ENCODE results near the gene LETM1. TPM values are rescaled to one million over a fixed set of nuclear protein-coding genes. Genes with fewer than 3 reads are reported as not detected.

Gene LETM1
- total RNA-seq, 6 donors from 2014 or later, result 31.4 to 98.5 (median 47.8) TPM

DNA sequence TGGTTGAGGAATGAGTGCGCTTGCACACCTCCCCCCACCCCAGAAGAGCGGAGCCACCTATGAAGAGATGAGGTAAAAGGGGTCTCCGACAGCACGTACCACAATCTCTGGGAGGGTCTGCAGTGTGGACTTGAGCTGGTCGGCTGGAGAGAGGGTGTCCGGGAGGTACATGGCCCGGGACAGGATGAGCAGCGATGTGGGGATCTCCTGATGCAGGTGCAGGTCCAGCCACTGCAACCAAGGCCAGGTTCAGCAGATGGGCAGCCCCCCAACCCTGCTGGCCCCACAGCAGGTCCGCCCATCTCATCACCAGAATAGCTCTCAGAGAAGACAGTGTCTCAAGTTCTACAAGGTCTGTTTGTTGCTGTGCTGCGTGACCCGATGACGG is 32.4 kb downstream of the LETM1 start:
- Histone ChIP-seq H3K4me3 (no peak overlapping the region), H3K4me1 (peaks cover 0 to 5% (median 0%) of the 10 kb centered on the region in 4 donors), H3K9me3 (no peaks in the 10 kb centered on the region), H3K36me3 (peaks cover 33 to 82% (median 63%) of the 10 kb centered on the region in 4 donors), H3K27ac (no peak overlapping the region), H3K27me3 (no peaks in the 10 kb centered on the region)
- peak in 1 of 2 donors; percentile 14 for ATAC-seq (ENCODE audit: low FRiP score in 2 of 2)
- 95 to 98% methylated on average over 12 of the region's 12 CpGs for WGBS, 2 donors
- TF ChIP-seq CTCF (IDR thresholded peaks at IDR 0.05) (no peak), POLR2A (IDR thresholded peaks at IDR 0.05) (no peak), EP300 (IDR thresholded peaks at IDR 0.05) (no peak), POLR2AphosphoS5 (IDR thresholded peaks at IDR 0.05) (no peak)
- DNase-seq, result no peak

- WGBS, 2 donors, result 94 to 97% methylated on average over 11 to 35 of the region's 37 CpGs
- ATAC-seq (ENCODE audit: low FRiP score in 2 of 2), result no peak
Observed at GRCh38 chr4:1822568-1823544, 33.1 kb downstream of the LETM1 start.

GRCh38 chr4:1821679-1822567 is 34.0 kb downstream of the LETM1 start:
- H3K27me3 ChIP-seq, result no peaks in the 10 kb centered on the region
- peaks cover 33 to 98% (median 75%) of the 10 kb centered on the region in 4 donors for H3K36me3 ChIP-seq
- no peak overlapping the region for H3K4me3 ChIP-seq
- WGBS, 2 donors, result 94 to 97% methylated on average over 6 to 18 of the region's 18 CpGs
- ATAC-seq (ENCODE audit: low FRiP score in 2 of 2), result no peak
- TF ChIP-seq CTCF (IDR thresholded peaks at IDR 0.05), result no peak
- TF ChIP-seq EP300 (IDR thresholded peaks at IDR 0.05), result no peak
- no peak for TF ChIP-seq POLR2AphosphoS5 (IDR thresholded peaks at IDR 0.05)
- TF ChIP-seq POLR2A (IDR thresholded peaks at IDR 0.05), result no peak
- H3K4me1 ChIP-seq, result peaks cover 0 to 5% (median 0%) of the 10 kb centered on the region in 4 donors
- no peak overlapping the region for H3K27ac ChIP-seq
- no peaks in the 10 kb centered on the region for H3K9me3 ChIP-seq
- no peak for DNase-seq

More at GRCh38 chr4:1822568-1823544, 33.1 kb downstream of the LETM1 start:
- Histone ChIP-seq H3K4me3 (no peak overlapping the region), H3K36me3 (peaks cover 33 to 89% (median 68%) of the 10 kb centered on the region in 4 donors), H3K9me3 (no peaks in the 10 kb centered on the region), H3K27ac (no peak overlapping the region), H3K4me1 (peaks cover 0 to 5% (median 0%) of the 10 kb centered on the region in 4 donors), H3K27me3 (no peaks in the 10 kb centered on the region)
- peak in 1 of 2 donors; percentile 73 for DNase-seq
- TF ChIP-seq POLR2A (IDR thresholded peaks at IDR 0.05), result no peak
- TF ChIP-seq POLR2AphosphoS5 (IDR thresholded peaks at IDR 0.05), result no peak
- no peak for TF ChIP-seq EP300 (IDR thresholded peaks at IDR 0.05)
- TF ChIP-seq CTCF (IDR thresholded peaks at IDR 0.05), result no peak

DNA sequence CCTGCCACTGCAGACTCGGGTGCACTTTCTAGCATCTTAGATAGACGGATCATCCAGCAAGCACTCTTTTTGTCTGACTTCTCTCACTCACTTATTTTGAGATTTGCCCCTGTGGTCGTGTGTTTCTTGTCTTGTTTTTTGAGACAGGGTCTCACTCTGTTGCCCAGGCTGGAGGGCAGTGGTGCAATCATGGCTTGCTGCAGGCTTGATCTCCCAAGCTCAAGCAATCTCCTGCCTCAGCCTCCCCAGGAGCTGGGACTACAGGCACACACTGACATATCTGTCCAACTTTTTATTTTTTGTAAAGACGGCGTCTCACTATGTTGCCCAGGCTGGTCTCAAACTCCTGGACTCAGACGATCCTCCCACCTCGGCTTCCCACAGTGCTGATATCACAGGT is 36.1 kb downstream of the LETM1 start:
- ATAC-seq (ENCODE audit: low FRiP score in 2 of 2) (no peak), DNase-seq (no peak)
- TF ChIP-seq CTCF (IDR thresholded peaks at IDR 0.05) (no peak), POLR2AphosphoS5 (IDR thresholded peaks at IDR 0.05) (no peak), EP300 (IDR thresholded peaks at IDR 0.05) (no peak), POLR2A (IDR thresholded peaks at IDR 0.05) (no peak)
- H3K27ac ChIP-seq, result no peak overlapping the region
- no peaks in the 10 kb centered on the region for H3K9me3 ChIP-seq
- peaks cover 0 to 5% (median 0%) of the 10 kb centered on the region in 4 donors for H3K4me1 ChIP-seq
- WGBS, 2 donors, result 89 to 93% methylated on average over 7 of the region's 7 CpGs
- no peaks in the 10 kb centered on the region for H3K27me3 ChIP-seq
- no peak overlapping the region for H3K4me3 ChIP-seq
- H3K36me3 ChIP-seq, result peaks cover 38 to 98% (median 77%) of the 10 kb centered on the region in 4 donors

Measured in upper lobe of left lung (tissue), 6 donors.